SH-SY5Y (cell line): ENCODE data around the gene IL3.

ENCODE experiments used
- GATA2 ChIP-seq: IDR thresholded peaks from 2 replicates; pipeline ENCODE4 v1.6.1; 2011; ENCODE audit warnings: mild to moderate bottlenecking, low read depth, low read length
- GATA3 ChIP-seq: IDR thresholded peaks from 2 replicates; pipeline ENCODE4 v1.6.1; 2011; ENCODE audit warnings: low read depth, mild to moderate bottlenecking, low read length, moderate library complexity

The IL3 gene

GRCh38 chr5:132021654-132022053 lies 38.8 kb upstream of the IL3 start:
- no peak for TF ChIP-seq GATA3
- TF ChIP-seq GATA2: no peak

DNA sequence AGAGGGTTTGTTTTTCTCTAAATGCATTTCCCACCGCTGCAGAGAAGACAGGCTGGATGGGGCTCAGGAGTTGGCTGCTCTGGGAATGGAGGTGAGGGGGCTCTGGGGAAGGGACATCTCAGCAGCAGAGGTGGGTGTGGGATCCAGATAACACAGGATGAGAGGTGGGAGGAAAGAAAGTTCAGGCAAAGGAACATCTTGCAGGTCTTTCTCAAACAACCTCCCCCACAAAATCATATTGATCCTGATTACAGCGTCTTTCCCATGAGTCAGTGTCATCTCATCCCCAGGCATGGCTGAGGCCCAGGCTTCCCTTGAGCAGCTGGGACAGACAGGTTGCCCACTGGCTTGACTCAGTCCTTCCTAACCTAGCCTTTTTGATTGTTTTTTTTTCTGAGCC lies 37.7 kb upstream of the IL3 start:
- TF ChIP-seq GATA2 (no peak), GATA3 (no peak)

DNA sequence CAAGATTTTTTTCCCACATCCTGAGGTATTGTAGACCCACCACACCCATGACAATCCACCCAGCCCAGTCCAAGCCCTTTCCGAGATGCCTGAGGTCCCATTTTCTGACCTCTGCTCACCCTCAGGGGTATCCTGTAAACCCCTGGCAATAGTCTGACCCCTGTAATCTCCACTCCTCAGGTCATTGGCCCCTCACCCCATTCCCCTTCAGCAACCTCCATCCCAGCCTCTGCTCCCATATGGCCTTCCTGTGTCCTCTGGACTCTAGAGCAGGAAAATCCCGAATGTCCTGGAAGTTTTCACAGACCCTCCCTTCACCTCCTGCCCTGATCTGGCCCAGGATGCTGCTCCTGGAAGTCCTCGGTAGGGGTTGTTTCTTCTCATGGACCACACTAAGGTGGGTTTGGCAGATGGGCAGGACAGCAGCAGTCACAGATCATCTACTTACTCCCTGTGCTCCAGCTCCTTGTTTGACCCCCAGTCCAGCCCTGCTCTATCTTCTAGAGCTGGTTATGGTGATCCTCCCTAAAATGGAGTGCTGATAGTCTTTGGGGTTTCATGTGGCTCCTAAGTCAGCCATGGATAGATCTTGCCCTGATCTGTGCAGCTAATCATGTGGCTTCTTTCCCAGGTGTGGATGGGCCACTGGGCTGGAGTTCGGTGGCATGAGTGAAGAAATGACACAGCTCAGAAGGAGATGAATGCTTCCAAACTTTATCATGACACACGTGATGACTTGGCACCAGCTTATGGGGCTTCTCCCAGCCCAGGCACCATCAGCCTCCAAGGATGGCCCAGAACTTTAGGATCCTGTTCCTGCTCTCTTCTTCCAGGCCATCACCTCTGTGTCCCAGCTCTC lies 37.0 kb upstream of the IL3 start:
- TF ChIP-seq GATA3 (no peak), GATA2 (no peak)

GRCh38 chr5:132024117-132024435 lies 36.4 kb upstream of the IL3 start:
- TF ChIP-seq GATA3 (no peak), GATA2 (no peak)

- TF ChIP-seq GATA2: no peak
Measured at GRCh38 chr5:132024789-132025402, 35.6 kb upstream of the IL3 start.

- no peak for TF ChIP-seq GATA2
- TF ChIP-seq GATA3: no peak
Measured at GRCh38 chr5:132025403-132025971, 35.0 kb upstream of the IL3 start.

GRCh38 chr5:132026516-132027008 lies 33.9 kb upstream of the IL3 start:
- TF ChIP-seq GATA2 (no peak), GATA3 (no peak)

DNA sequence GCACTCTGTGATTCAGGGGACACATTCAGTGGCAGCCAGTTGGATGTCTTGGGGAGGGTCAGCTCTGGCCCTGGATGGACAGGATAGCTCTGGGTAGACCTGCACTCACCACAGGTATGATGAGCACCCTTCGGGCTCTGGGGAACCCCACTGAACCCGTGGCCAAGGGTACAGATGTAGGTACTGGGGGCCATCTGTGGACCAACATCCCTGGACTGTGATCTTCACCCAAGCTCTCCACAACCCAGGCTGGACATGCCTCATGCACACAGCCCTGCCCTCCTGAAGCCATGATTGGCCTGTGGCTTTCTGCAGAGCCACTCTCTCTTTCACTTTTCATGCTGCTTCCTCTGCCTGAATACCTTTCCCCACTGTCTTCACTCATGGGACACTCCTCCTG lies 33.4 kb upstream of the IL3 start:
- TF ChIP-seq GATA3: no peak
- no peak for TF ChIP-seq GATA2

DNA sequence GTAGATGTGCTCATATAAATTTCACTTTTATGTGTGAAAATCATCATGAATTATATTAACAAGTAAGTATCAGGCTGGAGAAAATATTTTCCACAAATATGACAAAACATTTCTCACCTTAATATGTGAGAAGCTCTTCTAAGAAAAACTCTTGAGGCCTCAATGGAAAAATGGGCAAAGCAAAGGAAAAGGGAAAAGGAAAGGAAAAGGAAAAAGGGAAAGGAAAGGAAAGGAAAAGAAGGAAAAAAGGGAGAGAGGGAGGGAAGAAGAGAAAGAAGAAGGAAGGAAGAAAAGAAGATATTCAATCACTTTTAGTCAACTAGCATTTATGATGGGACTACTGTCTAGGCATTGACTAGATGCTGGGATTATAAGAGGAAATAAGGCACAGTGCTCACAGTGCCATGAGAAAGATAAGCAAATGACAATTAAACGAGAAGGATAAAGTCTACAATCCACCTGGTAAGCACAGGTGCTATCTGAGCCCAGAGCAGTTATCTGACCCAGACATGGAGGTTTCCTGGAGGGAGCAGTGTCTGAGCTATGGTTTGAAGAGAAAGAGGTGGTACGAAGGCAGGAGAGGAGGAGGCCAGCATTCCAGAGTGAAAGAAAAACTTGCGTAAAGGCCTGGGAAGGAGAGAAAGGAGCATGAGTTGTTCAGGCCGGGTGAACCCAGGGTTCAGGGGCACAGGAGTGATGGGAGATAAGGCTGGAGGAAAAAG lies 30.7 kb upstream of the IL3 start:
- TF ChIP-seq GATA2 (no peak), GATA3 (no peak)

GRCh38 chr5:132030610-132031009 lies 29.8 kb upstream of the IL3 start:
- no peak for TF ChIP-seq GATA3
- no peak for TF ChIP-seq GATA2

DNA sequence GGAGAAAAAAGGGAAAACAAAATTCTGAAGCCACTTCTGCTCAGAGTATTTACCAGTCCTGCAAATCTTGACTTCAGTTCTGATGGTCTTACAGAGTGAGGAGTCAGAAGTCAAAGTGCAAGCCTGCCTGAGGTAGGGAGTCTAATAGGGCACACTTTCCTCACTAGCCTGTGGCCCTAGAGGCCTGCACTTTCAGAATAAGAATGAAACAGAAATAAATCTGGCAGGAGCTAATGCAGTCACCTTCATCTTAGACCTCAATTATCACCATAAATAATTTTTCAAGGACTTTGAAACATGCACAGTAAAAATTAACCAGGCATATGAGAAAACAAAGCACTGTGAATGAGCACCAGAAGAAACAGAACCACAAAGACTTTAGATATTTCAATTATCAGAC lies 28.3 kb upstream of the IL3 start:
- no peak for TF ChIP-seq GATA2
- no peak for TF ChIP-seq GATA3

DNA sequence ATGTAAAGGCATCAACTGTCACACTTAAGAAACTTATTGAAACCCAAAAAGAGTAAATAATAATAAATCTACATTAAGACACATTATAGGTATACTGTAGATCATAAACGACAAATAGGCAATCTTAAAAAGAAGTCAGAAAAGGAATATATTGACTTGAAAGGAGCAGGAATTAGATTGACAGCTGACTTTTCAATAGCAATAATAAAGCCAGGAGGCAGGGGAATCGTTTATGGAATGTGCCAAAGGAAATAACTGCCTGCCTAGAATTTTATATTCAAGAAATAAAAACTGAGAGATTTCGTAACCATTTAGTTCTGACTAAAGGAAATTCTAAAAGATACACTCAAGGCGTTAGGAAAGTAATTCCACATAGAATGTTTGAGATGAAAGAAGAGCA lies 27.3 kb upstream of the IL3 start:
- TF ChIP-seq GATA2 (no peak), GATA3 (no peak)

- TF ChIP-seq GATA3 (no peak), GATA2 (no peak)
Measured at GRCh38 chr5:132037353-132037752, 23.1 kb upstream of the IL3 start.

DNA sequence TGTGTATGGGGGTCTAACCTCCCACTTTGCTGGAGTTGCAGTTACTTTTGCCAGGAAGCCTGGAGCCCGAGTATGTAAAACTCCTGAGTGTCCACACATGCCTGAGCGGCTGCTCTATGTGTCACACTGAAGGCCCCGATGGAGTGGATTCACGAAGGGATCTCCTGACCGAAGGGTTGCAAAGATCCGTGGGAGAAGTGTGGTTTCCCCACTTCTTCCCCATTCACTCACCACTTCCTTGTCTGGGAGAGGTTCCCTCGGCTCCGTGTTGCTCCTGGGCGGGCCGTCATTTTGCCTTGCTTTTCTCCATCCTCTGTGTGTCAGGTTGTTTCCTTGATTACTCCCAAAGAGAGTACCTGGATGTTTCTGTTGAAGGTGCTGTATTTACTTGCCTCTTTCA lies 16.2 kb upstream of the IL3 start:
- TF ChIP-seq GATA3: no peak
- no peak for TF ChIP-seq GATA2
